ENCODE results near the gene MRPL20.
A peak's percentile ranks its signal among the peaks of the same experiment; 100 is the strongest.

MRPL20 gene

GRCh38 chr1:1360506-1361169 lies 46.5 kb downstream of the MRPL20 start:
- no peak for DNase-seq (ENCODE audit: low spot score)

- DNase-seq (ENCODE audit: low spot score), result no peak
Measured at GRCh38 chr1:1359664-1360468, 47.2 kb downstream of the MRPL20 start.

GRCh38 chr1:1359308-1359663 lies 47.8 kb downstream of the MRPL20 start:
- no peak for DNase-seq (ENCODE audit: low spot score)

GRCh38 chr1:1358433-1359271 lies 48.4 kb downstream of the MRPL20 start, which contains the start of gene MXRA8:
Gene MXRA8, minus strand, starts transcription at chr1:1358555. Its CDS starts 51 bp downstream, at chr1:1358504.
- DNase-seq (ENCODE audit: low spot score), result no peak

GRCh38 chr1:1357871-1358432 lies 49.1 kb downstream of the MRPL20 start:
- DNase-seq (ENCODE audit: low spot score), result no peak

- no peak for DNase-seq (ENCODE audit: low spot score)
Measured at GRCh38 chr1:1356796-1357401, 50.2 kb downstream of the MRPL20 start.

GRCh38 chr1:1356166-1356795 lies 50.8 kb downstream of the MRPL20 start:
- no peak for DNase-seq (ENCODE audit: low spot score)

- DNase-seq (ENCODE audit: low spot score), result peak; percentile 72
Measured at GRCh38 chr1:1355416-1355815, 51.7 kb downstream of the MRPL20 start.

- no peak for DNase-seq (ENCODE audit: low spot score)
Measured at GRCh38 chr1:1354271-1355247, 52.5 kb downstream of the MRPL20 start.

- no peak for DNase-seq (ENCODE audit: low spot score)
Measured at GRCh38 chr1:1353389-1354151, 53.5 kb downstream of the MRPL20 start.

- DNase-seq (ENCODE audit: low spot score), result no peak
Measured at GRCh38 chr1:1352786-1353388, 54.2 kb downstream of the MRPL20 start.
